CD14-positive monocyte (primary cell): ENCODE measurements around the gene HIPK3. TPM values are rescaled to one million over a fixed set of nuclear protein-coding genes. Genes with fewer than 3 reads are reported as not detected.

Experiments used
- DNase-seq, 3 donors: peaks; one replicate each; pipeline ENCODE4 v3.0.0-alpha.2; 2011 to 2022
- H2AFZ ChIP-seq: 2 replicates; pipeline ENCODE4 v1.6.0; 2012; ENCODE audit warnings: mild to moderate bottlenecking, low read depth, low read length, inconsistent platforms; ENCODE audit not compliant: insufficient read depth, poor library complexity, severe bottlenecking
- H3K27ac ChIP-seq, 2 donors: 1 replicate in 1 of 2; 2 replicates in 1 of 2; pipeline ENCODE4 v1.5.1; 2012 to 2013; ENCODE audit warnings: low read length in 2 of 2, control low read depth in 1 of 2, inconsistent platforms in 1 of 2, low read depth in 1 of 2, mild to moderate bottlenecking in 1 of 2
- H3K27me3 ChIP-seq, 2 donors: one replicate each; pipeline versions ENCODE4 v1.6.0 to v1.6.1; 2011 to 2013; ENCODE audit warnings: low read length in 2 of 2; ENCODE audit not compliant: control insufficient read depth in 2 of 2, insufficient read depth in 2 of 2
- H3K36me3 ChIP-seq, 2 donors: replicated peaks in 1 of 2; 1 replicate in 1 of 2; 2 replicates in 1 of 2; pipeline versions ENCODE4 v1.5.1 to v1.6.1; 2012 to 2013; ENCODE audit warnings: low read length in 2 of 2, control low read depth in 1 of 2, inconsistent platforms in 1 of 2, mild to moderate bottlenecking in 1 of 2; ENCODE audit not compliant: insufficient read depth in 2 of 2, control insufficient read depth in 1 of 2
- H3K4me1 ChIP-seq, 2 donors: 1 replicate in 1 of 2; 2 replicates in 1 of 2; pipeline versions ENCODE4 v1.5.1 to v1.6.1; 2012 to 2013; ENCODE audit warnings: low read length in 2 of 2, control low read depth in 1 of 2, inconsistent platforms in 1 of 2, mild to moderate bottlenecking in 1 of 2, moderate library complexity in 1 of 2; ENCODE audit not compliant: insufficient read depth in 2 of 2, control insufficient read depth in 1 of 2
- H3K4me2 ChIP-seq: replicated peaks from 2 replicates; pipeline ENCODE3; 2012; ENCODE audit warnings: low read length, moderate library complexity, mild to moderate bottlenecking; ENCODE audit not compliant: poor library complexity, severe bottlenecking; ENCODE audit errors: extremely low read depth
- H3K4me3 ChIP-seq, 3 experiments: fragments of 200-600 bp in 1 of 3; sonication (generic) in 1 of 3; replicated peaks in 1 of 3; 1 replicate in 2 of 3; 2 replicates in 1 of 3; pipeline ENCODE4 v1.5.1; 2011 to 2013; ENCODE audit warnings: low read length in 3 of 3, mild to moderate bottlenecking in 3 of 3, control low read depth in 2 of 3, low read depth in 2 of 3, inconsistent platforms in 1 of 3, moderate library complexity in 1 of 3
- H3K79me2 ChIP-seq: 2 replicates; pipeline ENCODE4 v1.6.0; 2012; ENCODE audit warnings: mild to moderate bottlenecking, control low read depth, inconsistent platforms, low read length, moderate library complexity; ENCODE audit not compliant: insufficient read depth
- H3K9ac ChIP-seq: 2 replicates; pipeline ENCODE4 v1.6.0; 2017; ENCODE audit warnings: low read length, mild to moderate bottlenecking; ENCODE audit not compliant: insufficient read depth, poor library complexity, severe bottlenecking
- H3K9me3 ChIP-seq, 2 donors: replicated peaks in 1 of 2; 1 replicate in 1 of 2; 2 replicates in 1 of 2; pipeline versions ENCODE4 v1.5.1 to v1.6.1; 2012 to 2013; ENCODE audit warnings: low read length in 2 of 2, control low read depth in 1 of 2; ENCODE audit not compliant: control insufficient read depth in 1 of 2, insufficient read depth in 1 of 2
- H4K20me1 ChIP-seq: 2 replicates; pipeline ENCODE4 v1.6.0; 2012; ENCODE audit warnings: mild to moderate bottlenecking, low read length, control low read depth, moderate library complexity; ENCODE audit not compliant: insufficient read depth
- H3K27ac Mint-ChIP-seq, 7 donors: one replicate each; pipeline ENCODE4 v1.8.0; 2020; ENCODE audit warnings: mild to moderate bottlenecking in 7 of 7, mixed read lengths in 7 of 7, moderate library complexity in 6 of 7, inconsistent platforms in 2 of 7
- H3K27me3 Mint-ChIP-seq, 3 donors: one replicate each; pipeline ENCODE4 v1.8.0; 2021 to 2022; ENCODE audit warnings: low read depth in 3 of 3, mild to moderate bottlenecking in 3 of 3, mixed read lengths in 3 of 3, moderate library complexity in 3 of 3, inconsistent platforms in 1 of 3
- H3K36me3 Mint-ChIP-seq, 2 donors: one replicate each; pipeline ENCODE4 v1.8.0; 2020; ENCODE audit warnings: mixed read lengths in 2 of 2, inconsistent platforms in 1 of 2, mild to moderate bottlenecking in 1 of 2
- H3K4me1 Mint-ChIP-seq: one replicate; pipeline ENCODE4 v1.8.0; 2020; ENCODE audit warnings: mild to moderate bottlenecking, mixed read lengths
- H3K4me3 Mint-ChIP-seq, 2 donors: one replicate each; pipeline ENCODE4 v1.8.0; 2020; ENCODE audit warnings: mild to moderate bottlenecking in 2 of 2, mixed read lengths in 2 of 2, moderate library complexity in 1 of 2
- H3K9me3 Mint-ChIP-seq, 7 donors: one replicate each; pipeline ENCODE4 v1.8.0; 2020 to 2022; ENCODE audit warnings: mixed read lengths in 7 of 7, mild to moderate bottlenecking in 6 of 7, moderate library complexity in 6 of 7, inconsistent platforms in 2 of 7
- WGBS: methylation state at CpG from one replicate; pipeline ENCODE4 v1.1.5; 2013; ENCODE audit warnings: missing lambda C conversion rate; ENCODE audit not compliant: insufficient coverage; 5-methylcytosine and 5-hydroxymethylcytosine counted together
- intact Hi-C, 2 donors: fragments of 100-400 bp; cut with micrococcal nuclease; formaldehyde crosslinking; loops; one replicate each; pipeline versions ENCODE4 v1.15.0 to v1.15.1; 2023
- polyA plus RNA-seq, 3 donors: library from polyadenylated mRNA; depleted of rRNA in 1 of 3; unstranded in 2 of 3; stranded (reverse) in 1 of 3; fragments of 300-500 nt in 2 of 3; fragments of >200 nt in 1 of 3; fragmentation: Illumina TruSeq in 2 of 3; gene quantifications; 1 replicate in 2 of 3; 2 replicates in 1 of 3; pipeline ENCODE4 v1.2.3, GENCODE V29; 2012 to 2021
- TF ChIP-seq, protein P1 (sequence below): fragments of 200-600 bp; IDR thresholded peaks from one replicate; pipeline ENCODE4 v1.8.0; 2022; ENCODE audit warnings: antibody characterized with exemption, mild to moderate bottlenecking

Gene HIPK3
- polyA plus RNA-seq, 3 donors = 62.0 to 68.6 (median 63.5) TPM

- no CpG with 5 or more reads among the region's 2 CpGs for WGBS
- peak; percentile 61 to 74 (median 71) for DNase-seq
- Mint-ChIP-seq H3K4me3 (peak overlapping the region in 1 of 2 donors; percentile 59), H3K27me3 (peaks cover 0 to 3% (median 0%) of the 10 kb centered on the region in 3 donors), H3K4me1 (peaks cover 30% of the 10 kb centered on the region), H3K9me3 (peaks cover 0 to 2% (median 0%) of the 10 kb centered on the region in 7 donors), H3K36me3 (peaks cover 0 to 3% of the 10 kb centered on the region in 2 donors), H3K27ac (peak overlapping the region; percentile 77 to 92 (median 85))
- H3K79me2 ChIP-seq = no peaks in the 10 kb centered on the region
- intact Hi-C loops = no loop called here
- H3K4me2 ChIP-seq = peak overlapping the region; percentile 27
- TF ChIP-seq, protein P1, sequence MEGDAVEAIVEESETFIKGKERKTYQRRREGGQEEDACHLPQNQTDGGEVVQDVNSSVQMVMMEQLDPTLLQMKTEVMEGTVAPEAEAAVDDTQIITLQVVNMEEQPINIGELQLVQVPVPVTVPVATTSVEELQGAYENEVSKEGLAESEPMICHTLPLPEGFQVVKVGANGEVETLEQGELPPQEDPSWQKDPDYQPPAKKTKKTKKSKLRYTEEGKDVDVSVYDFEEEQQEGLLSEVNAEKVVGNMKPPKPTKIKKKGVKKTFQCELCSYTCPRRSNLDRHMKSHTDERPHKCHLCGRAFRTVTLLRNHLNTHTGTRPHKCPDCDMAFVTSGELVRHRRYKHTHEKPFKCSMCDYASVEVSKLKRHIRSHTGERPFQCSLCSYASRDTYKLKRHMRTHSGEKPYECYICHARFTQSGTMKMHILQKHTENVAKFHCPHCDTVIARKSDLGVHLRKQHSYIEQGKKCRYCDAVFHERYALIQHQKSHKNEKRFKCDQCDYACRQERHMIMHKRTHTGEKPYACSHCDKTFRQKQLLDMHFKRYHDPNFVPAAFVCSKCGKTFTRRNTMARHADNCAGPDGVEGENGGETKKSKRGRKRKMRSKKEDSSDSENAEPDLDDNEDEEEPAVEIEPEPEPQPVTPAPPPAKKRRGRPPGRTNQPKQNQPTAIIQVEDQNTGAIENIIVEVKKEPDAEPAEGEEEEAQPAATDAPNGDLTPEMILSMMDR = no peak
- H2AFZ ChIP-seq = no peak overlapping the region
- H4K20me1 ChIP-seq = no peaks in the 10 kb centered on the region
- peak overlapping the region in 1 of 3 experiments; percentile 31 for H3K4me3 ChIP-seq
- H3K9me3 ChIP-seq = no peaks in the 10 kb centered on the region
- H3K4me1 ChIP-seq = peaks cover 33% of the 10 kb centered on the region in 2 donors
- H3K27me3 ChIP-seq = no peaks in the 10 kb centered on the region
- no peak overlapping the region for H3K9ac ChIP-seq
- no peaks in the 10 kb centered on the region for H3K36me3 ChIP-seq
- peak overlapping the region; percentile 24 to 68 for H3K27ac ChIP-seq
These were observed 29.5 kb upstream of the HIPK3 start for GRCh38 chr11:33227578-33228261.

DNA sequence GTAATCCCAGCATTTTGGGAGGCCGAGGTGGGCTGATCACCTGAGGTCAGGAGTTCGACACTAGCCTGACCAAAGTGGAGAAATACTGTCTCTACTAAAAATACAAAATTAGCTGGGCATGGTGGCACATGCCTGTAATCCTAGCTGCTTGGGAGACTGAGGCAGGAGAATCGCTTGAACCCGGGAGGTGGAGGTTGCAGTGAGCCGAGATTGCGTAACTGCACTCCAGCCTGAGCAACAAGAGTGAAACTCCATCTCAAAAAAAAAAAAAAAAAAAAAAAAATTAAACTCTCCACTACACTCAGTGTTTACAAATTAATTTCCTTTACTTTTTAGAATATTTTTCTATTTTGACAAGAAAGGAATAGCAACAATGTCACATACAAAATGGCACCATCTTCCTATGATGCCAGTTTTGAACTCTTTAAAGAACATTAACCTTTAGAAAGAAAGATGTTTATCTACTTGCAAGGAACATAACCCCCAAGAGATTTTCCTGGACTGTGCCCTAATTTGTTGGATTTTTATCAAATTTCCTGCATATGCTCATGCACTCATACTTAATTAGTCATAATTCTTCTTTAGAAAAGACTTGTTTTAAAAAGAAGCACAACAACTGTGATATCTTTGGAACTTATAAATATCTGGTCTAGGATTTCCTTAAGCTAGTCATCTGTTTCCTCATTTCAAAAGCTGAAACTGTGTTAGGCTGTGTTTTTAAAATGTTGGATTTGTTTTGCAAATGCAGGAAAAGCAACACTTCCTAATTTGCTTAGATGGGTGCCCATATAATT lies 22.6 kb upstream of the HIPK3 start:
- Histone ChIP-seq H3K4me3 (peak overlapping the region in 1 of 3 experiments; percentile 27), H2AFZ (peak overlapping the region; percentile 46), H3K4me1 (peaks cover 20 to 23% of the 10 kb centered on the region in 2 donors), H3K27me3 (no peaks in the 10 kb centered on the region), H3K36me3 (no peaks in the 10 kb centered on the region), H3K79me2 (no peaks in the 10 kb centered on the region), H3K9me3 (no peaks in the 10 kb centered on the region), H3K4me2 (peak overlapping the region; percentile 27), H4K20me1 (no peaks in the 10 kb centered on the region), H3K27ac (peak overlapping the region; percentile 54 to 73), H3K9ac (no peak overlapping the region)
- DNase-seq = peak in 2 of 3 donors; percentile 19 to 37
- intact Hi-C loops = no loop called here
- peak overlapping the region in 5 of 7 donors; percentile 20 to 73 (median 59) for H3K27ac Mint-ChIP-seq
- H3K36me3 Mint-ChIP-seq = no peaks in the 10 kb centered on the region
- H3K9me3 Mint-ChIP-seq = no peaks in the 10 kb centered on the region
- no peak overlapping the region for H3K4me3 Mint-ChIP-seq
- H3K4me1 Mint-ChIP-seq = peaks cover 12% of the 10 kb centered on the region
- WGBS = 100% methylated on average over 1 of the region's 6 CpGs
- H3K27me3 Mint-ChIP-seq = no peaks in the 10 kb centered on the region
- TF ChIP-seq, protein P1 = no peak
